GM21528 (cell line): ENCODE measurements around the gene SETBP1.

ENCODE experiments used
- ATAC-seq: cut with Tn5 transposase; IDR thresholded peaks from one replicate; pipeline ENCODE4 v1.9.1; 2021; ENCODE audit warnings: mild to moderate bottlenecking, moderate library complexity; ENCODE audit not compliant: unreplicated experiment, low FRiP score

Gene SETBP1

GRCh38 chr18:44678725-44679055, 2.0 kb upstream of the SETBP1 start:
- ATAC-seq = no peak

- ATAC-seq = peak; percentile 87
These were observed 1.4 kb upstream of the SETBP1 start for GRCh38 chr18:44679056-44679913.

GRCh38 chr18:44679914-44680272, 795 bp upstream of the SETBP1 start:
- ATAC-seq = peak; percentile 17

- no peak for ATAC-seq
These were observed 635 bp downstream of the SETBP1 start for GRCh38 chr18:44681076-44681970.

DNA sequence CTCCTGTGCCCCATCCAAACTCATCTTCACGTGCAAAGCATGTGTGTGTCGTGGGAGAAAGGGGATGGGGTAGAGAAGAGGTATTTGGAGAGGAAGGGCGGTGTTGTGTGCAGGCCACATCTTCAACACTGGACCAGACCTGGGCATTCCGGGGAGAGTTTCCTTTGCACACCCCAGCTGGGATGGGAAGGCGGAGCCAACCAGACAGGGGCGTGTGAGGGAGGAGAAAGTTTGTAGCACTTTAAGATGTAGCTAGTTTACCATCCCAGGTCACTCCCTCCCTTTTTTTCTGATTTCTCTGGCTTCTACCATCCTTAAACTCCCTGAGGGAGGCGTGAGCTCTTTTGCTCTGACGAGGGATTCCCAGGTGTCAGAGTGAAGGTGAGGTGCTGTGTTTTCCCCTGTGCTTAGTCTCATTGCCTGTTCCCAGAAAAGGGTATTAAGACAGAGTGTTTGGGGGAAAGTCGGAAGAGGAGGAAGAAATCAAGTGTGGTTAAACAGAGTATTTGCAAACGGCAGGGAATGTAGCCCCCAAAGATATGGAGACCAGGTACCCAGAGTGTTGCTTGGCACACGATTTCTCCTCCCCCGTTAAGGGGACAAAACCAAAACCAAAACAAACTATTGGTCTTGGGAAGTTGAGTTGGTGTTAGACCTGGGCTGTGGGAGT, 1.6 kb downstream of the SETBP1 start:
- ATAC-seq = no peak

DNA sequence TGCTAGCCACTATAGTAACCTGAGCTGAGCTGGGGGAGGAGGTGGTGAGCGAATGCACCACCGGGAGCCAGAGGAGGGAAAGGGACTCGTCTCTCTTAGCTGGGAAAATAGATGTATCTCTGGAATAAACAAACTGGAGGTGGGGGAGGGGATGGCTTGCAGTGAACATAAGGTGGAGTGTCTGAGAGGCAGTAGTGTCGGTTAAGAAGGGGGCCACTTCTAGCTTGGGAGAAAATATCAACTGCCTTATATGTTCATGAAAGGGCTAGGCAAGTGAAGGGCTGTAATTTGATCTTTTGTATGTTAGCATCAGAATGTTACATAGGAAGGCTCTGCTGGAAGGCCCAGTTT, 2.2 kb downstream of the SETBP1 start:
- ATAC-seq = no peak

- no peak for ATAC-seq
These were observed 2.9 kb downstream of the SETBP1 start for GRCh38 chr18:44683556-44683955.

DNA sequence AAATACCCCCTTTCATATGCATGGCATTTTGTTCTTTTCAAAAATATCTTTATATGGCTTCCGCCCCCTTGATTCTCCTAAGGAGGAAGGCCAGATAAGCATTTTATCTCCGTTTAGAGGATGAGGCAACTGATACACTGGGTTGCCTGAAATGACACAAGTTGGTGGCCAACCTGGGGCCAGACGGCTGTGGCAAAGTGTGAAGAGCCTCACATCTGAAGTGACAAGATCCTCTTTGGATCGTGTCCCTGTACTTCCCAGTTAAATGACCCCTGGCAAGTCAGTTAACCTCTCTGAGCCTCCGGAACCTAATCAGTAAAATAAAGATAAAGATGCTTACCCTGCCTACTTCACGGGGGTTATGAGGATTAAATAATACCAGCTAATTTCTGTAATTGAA, 4.6 kb downstream of the SETBP1 start:
- no peak for ATAC-seq

- no peak for ATAC-seq
These were observed 5.5 kb downstream of the SETBP1 start for GRCh38 chr18:44686156-44686555.

- no peak for ATAC-seq
These were observed 6.7 kb downstream of the SETBP1 start for GRCh38 chr18:44687421-44687820.

GRCh38 chr18:44689736-44690135, 9.0 kb downstream of the SETBP1 start:
- ATAC-seq = no peak

GRCh38 chr18:44691148-44691925, 10.6 kb downstream of the SETBP1 start:
- no peak for ATAC-seq

DNA sequence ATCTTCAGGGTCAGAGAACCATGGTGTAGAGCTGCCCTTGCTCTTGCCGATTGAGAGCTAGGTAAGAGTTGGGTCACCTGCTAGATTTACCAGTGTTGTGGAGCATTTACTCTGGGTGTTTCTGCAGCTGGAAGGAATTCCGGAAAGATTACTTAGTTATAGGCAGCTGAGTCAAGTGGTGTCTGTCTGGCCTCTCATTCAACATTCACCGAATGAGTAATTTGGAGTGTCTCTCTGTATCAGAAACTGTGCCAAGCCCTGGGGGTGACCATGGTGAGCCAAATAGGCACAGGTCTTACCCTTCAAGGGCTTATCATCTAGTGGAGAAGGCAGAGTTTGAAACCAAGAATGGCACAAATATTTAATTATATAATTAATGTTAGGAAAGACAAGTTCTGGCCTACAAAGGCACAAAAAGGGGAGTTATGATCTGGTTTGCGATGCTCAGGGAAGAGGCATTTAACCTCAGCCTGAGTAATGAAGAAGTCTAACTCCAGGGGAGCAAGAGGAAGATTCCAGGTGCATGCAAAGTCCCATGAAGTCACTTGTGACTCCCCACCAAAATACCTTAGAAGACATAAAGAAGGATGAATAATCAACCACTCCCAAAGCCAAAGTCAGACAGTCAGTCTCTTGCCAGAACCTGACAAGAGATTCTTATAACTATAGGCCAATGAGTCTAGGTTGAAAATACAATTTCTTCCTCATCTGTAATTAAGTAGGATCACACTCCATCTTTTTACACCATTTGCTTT, 12.5 kb downstream of the SETBP1 start:
- ATAC-seq = no peak

DNA sequence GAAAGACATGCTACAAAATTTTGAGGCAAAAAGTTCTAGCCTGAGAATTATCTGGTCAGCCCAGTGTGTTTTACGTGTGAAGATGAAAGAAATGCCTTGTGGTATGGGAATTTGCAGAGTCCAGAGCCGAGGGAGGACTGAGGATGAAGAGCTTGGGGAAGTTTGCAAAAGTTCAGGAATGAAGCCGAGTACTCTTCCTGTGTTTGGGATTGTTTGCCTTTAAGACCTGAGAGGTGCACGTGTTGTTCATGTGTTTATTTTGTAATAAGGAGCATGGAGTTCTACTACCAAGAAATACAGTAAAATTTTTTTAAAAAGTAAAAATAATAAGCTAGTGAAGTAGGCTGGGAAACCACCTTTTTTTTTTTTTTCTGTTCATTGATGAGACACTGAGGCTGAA, 14.8 kb downstream of the SETBP1 start:
- ATAC-seq = no peak

- ATAC-seq = no peak
These were observed 16.2 kb downstream of the SETBP1 start for GRCh38 chr18:44696892-44697291.

GRCh38 chr18:44697315-44697714, 16.6 kb downstream of the SETBP1 start:
- no peak for ATAC-seq

DNA sequence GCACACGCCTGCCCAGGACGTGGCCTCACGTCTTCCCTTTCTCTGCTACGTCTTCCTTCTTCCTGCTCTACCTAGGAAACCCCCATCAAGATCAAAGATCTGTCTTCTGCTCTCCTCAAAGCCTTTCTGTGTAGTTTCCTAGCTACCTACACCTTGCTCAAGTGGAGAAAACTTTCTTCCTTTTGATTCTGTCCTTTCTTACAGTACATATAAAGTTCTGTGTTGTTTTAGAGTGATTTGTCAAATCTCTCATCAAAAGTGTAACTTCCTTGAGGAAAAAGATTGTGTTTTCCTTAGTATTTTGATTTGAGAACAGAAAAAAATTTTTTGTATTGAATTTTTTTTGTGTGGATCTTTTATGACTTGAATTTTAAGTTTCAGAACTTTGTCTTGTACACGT, 17.8 kb downstream of the SETBP1 start:
- no peak for ATAC-seq

DNA sequence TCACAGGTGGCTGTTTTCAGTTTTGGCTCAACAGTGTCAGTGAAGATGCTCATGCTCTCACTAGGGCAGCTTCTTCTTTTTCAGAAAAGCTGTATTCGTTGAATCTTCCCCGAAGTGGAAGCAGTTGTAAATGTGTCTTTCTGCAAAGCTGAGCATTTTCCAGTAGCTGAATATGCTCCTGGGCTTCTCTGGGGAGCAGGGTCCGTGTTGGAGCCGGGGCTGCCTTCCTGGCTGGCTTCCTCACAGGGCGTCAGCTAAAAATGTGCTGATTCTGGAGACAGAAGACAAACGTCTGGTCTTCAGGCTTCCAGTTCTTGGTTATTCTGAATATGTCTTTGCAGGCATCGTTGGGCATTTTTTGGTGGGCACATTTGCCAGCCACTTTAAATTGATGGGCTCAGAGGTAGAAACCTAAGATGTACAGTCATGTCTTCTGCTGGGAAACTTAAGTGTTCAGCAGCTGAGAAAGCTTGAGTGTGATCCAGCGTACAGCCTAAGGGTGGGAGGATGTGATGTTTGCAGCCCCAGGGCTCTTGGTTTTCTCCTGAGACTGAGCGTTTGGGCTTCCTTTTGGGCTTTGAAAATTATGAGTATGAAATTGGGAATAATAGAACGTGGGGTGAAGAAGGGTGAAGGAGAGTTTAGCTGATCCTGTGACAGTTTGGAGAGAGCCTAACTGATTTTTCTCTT, 19.0 kb downstream of the SETBP1 start:
- ATAC-seq = no peak

DNA sequence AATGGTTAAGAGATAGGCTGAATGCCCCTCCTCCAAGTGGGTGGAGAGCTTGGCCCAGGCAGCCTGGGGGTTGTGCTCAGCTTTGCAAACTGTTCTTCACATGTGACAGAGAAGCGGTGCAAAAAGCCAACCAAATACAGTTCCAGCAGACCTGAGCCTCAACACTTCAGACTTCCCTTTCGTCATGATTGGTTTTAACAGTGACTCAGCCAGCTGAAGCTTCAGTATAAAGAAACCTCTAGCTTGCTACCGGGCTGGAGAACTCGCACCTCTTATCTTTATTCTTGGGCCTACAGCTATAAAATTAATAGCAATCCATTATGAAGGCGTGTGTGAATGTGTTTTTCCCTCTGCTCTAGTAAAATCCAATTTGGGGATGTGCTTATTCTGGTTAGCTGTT, 20.0 kb downstream of the SETBP1 start:
- ATAC-seq = no peak
